ENCODE measurements around the gene RAB11FIP4.

DNA sequence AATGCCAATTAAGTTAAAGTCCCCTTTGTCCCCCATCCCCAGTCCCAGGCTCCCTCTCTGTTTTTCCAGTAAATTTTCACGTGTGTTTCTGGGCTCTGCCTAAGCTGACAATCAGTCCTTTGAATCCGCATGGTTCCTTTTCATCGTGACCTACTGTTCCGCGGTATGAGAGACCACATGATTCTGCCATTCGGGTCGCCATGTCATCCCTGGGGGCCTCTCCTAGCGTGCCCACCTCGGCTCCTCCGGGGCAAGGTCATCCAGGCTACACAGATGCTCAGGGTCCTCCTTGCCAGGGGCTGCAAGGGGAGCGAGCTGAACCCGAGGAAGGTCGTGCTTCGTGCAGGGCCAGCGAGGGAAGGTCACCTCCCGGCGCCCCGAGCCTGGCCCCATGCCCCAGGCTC, 157.6 kb downstream of the RAB11FIP4 start:
- TF ChIP-seq EZH2 (IDR thresholded peaks at IDR 0.05) (no peak), ELF1 (IDR thresholded peaks at IDR 0.05; ENCODE audit: borderline replicate concordance, low read depth) (no peak), POLR2A (IDR thresholded peaks at IDR 0.05; ENCODE audit: borderline replicate concordance, extremely low read depth, insufficient read depth, insufficient read length) (no peak), ZFX (IDR thresholded peaks at IDR 0.05) (no peak), TCF7L2 (IDR thresholded peaks at IDR 0.05; ENCODE audit: borderline replicate concordance, extremely low read depth, insufficient read depth, insufficient read length) (no peak), EGR1 (IDR thresholded peaks at IDR 0.05; ENCODE audit: low read depth) (no peak), RAD21 (IDR thresholded peaks at IDR 0.05; ENCODE audit: low read depth) (no peak), SRF (IDR thresholded peaks at IDR 0.05; ENCODE audit: low read depth) (no peak)
- TF ChIP-seq, protein P1, sequence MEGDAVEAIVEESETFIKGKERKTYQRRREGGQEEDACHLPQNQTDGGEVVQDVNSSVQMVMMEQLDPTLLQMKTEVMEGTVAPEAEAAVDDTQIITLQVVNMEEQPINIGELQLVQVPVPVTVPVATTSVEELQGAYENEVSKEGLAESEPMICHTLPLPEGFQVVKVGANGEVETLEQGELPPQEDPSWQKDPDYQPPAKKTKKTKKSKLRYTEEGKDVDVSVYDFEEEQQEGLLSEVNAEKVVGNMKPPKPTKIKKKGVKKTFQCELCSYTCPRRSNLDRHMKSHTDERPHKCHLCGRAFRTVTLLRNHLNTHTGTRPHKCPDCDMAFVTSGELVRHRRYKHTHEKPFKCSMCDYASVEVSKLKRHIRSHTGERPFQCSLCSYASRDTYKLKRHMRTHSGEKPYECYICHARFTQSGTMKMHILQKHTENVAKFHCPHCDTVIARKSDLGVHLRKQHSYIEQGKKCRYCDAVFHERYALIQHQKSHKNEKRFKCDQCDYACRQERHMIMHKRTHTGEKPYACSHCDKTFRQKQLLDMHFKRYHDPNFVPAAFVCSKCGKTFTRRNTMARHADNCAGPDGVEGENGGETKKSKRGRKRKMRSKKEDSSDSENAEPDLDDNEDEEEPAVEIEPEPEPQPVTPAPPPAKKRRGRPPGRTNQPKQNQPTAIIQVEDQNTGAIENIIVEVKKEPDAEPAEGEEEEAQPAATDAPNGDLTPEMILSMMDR (IDR thresholded peaks at IDR 0.05 in 2 of 3, conservative IDR thresholded peaks at IDR 0.05 in 1 of 3; ENCODE audit: borderline replicate concordance in 1 of 3, insufficient read depth in 1 of 3, low read depth in 2 of 3, low read length in 2 of 3), result no peak

Data from HCT116 (cell line).